GM21360 (cell line): ENCODE measurements around the gene HSD17B2.
"Not testable (repeated sequence)": the region's sequence is repeated elsewhere in the genome, so short reads cannot be mapped to it uniquely, and the experiment has no call there.

Source experiments
- ATAC-seq: cut with Tn5 transposase; IDR thresholded peaks from one replicate; pipeline ENCODE4 v1.9.1; 2021; ENCODE audit warnings: mild to moderate bottlenecking, moderate library complexity; ENCODE audit not compliant: unreplicated experiment

HSD17B2 gene

DNA sequence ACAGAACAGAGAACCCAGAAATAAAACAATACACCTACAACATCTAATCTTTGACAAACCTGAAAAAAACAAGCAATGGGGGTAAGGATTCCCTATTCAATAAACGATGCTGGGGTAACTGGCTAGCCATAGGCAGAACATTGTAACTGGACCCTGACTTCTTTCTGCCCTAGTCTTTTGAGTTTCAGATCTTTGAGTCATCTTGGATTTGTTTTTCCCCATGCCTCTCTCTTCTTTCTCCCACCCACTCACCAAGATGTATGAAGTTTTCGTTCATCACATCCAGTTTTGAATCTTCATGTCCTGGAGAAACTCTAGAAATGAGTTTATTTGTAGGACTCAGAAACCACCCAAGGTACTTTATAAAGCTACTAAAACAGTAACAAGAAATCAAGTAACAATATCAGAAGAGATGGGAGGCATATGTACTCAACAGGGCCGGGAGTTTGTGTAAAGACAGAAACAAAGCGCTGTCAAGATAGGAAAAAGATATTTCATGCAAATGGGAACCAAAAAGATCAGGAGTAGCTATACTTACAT is 39.0 kb downstream of the HSD17B2 start:
- ATAC-seq: no peak

DNA sequence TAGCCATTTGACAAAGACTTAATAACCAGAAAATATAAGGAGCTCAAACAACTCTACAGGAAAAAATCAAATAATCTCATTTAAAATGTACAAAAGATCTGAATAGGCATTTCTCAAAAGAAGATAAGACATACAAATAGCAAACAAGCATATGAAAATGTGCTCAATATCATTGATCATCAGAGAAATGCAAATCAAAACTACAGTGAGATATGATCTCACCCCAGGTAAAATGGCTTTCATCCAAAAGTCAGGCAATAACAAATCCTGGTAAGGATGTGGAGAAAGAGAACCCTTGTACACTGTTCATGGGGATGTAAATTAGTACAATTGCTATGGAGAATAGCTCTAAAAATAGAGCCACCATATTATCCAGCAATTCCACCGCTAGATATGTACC is 43.1 kb downstream of the HSD17B2 start:
- no peak for ATAC-seq

DNA sequence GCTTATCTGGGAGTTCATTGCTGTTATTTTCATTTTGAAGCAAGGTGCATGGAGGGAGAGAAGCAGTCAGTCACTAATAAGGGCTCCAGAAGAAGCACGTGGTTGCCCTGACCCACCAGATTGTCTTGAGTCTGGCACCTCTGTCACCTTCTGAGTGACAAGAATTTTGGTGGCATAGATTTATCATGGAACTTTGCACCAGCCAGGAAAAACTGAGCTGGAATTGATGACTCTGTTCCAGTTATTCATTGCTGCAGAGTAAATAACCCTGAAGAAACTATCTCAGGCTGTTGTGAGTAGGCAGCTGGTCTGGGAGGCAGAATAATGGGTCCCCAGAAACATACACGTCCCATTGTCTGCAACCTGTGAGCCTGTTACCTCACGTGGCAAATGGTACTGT is 44.8 kb downstream of the HSD17B2 start:
- ATAC-seq: no peak

DNA sequence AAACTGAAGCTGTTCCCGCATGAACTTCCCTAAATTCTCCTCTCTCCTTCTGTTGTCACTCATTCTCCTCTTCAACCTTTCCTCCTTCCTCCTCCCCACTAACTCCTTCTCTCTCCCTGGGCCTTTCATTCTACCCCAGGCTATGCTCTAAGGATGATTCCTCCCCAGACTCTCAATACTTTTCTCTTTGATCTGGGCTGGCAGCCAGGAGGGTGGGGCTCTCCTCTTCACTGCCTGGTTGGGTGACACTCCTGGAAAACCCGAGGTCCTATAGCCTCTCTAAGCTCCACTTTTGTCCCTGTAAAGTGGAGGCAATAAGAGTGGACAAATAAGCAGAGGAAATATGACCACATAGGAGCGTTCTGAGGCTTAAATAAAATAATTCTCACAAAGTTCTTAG is 46.2 kb downstream of the HSD17B2 start:
- no peak for ATAC-seq

DNA sequence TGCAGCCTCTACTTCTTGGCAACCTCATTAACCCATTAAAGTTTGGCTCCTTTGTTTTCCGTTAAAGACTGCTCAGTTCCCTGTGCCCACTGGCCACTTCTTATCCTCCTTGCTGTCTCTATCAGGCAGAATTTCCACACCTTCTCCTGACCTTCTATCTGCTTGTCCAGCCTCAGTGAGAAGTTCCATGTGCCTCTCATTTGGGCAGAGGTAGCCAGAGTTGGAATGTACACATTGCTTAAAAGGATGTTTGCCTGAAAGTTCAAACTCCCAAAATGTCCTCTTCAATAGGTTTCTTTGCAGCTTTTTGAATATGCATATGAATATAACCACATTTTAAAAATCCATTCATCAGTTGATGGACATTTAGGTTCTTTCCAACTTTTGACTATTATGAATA is 47.0 kb downstream of the HSD17B2 start:
- no peak for ATAC-seq

DNA sequence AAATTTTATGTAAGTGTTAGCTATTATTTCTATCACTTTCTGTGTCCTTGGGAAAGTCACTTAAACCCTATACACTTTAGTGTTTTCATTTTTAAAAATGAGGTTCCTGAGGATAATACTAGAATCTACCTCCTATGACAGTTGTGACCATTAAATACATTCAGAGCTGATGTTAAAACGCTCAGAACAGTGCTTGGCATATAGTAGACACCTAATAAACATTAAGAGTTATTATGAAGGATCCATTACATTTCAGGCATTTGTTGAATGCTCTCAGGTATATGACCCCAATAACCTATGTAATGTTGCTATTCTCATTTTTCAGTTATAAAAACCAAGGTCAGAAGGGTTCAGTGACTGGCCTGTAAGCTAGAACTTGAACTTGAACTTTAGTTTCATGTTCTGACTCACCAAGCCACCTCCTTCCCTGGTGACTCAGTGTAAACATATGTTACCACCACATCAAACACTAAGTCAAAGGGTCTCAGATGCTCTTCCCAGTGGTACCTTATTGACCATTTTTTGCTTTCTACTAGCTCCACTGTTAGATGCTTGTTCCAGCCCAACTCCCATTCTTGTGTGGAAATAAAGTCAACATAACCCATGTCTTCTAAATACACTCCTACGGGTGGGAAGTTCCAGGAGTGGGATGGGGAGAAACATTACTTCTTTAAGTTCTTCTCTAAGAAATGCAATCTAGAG is 47.6 kb downstream of the HSD17B2 start:
- no peak for ATAC-seq

DNA sequence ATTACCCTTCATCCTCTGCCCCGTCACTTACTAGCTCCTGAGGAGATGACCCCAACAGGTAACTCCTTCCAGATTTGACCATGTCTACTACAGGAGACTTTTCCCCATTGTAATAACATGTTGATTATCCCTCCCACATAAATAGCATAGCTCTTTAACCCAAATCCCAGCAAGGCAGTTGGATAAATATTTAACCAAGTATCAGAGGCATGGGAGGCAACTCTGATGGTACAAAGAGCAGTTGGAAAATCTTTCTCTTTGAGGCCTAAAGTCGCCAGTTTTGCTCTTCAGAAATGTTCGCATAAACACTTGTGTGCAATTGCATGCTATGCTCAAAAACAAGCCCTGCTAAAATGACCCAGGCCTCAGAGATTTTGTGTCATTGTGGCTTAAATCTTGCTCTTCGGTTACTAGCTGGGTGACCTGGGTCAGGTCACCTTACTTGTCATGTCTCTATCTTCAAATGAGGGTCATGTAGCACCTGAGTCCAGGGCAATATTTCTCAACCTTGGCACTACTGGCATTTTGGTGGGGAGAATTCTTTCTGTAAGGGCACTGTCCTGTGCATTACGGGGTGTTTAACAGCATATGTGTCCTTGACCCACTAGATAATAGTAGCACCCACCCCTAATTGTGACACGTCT is 48.8 kb downstream of the HSD17B2 start:
- ATAC-seq: no peak

DNA sequence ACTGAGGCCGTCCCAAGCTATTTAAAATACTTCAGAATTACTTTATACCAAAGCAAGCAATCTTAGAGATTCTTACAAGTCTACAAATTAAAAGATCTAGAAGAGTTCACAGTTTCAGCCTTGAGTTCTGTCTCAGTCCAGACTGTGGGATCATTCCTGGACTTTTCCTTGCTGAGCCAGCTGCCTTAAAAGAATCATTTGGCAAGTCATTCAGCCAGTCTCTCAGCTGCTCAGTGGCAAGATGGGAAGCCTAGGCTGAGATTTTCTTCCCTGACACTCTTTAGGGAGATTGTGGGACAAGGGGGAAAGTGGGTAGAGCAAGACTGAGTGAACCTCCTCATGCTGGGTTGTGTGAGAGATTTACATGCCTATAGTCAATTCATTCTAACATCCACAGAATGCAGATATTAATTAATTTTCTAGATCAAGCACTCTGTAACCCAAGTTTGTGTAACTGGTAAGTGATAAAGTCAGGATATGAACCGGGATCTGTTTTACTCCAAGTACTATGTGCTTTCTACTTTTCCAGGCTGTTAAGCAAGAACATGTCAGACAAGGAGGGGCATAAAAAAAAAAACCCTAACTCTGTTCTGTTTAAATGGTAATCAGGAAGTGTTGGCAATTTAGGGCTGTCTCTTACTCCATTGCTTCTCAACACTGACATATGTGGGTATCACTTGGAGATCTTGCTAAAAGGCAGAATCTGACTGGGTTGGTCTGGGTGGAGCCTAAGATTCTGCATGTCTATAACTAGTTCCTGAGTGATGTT is 50.1 kb downstream of the HSD17B2 start:
- ATAC-seq: no peak

DNA sequence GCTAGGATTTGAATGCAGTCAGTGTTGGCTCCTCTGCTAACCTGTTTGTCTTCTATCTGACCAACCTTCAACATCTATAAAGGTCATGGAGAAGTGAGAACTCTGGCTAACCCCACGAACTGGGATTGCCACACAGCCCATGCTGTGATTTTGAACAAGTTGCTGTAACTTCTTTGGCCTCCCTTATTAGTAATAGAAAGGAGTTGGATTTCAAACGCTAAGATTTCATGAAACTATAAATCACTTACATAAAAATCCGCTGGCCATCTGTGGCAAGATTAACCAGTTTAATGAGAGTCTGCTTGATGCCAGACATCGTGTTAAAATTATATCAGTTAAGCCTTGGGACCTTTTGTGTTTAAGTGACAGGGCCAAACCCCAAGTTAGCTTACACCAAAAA is 53.4 kb downstream of the HSD17B2 start:
- ATAC-seq: no peak

DNA sequence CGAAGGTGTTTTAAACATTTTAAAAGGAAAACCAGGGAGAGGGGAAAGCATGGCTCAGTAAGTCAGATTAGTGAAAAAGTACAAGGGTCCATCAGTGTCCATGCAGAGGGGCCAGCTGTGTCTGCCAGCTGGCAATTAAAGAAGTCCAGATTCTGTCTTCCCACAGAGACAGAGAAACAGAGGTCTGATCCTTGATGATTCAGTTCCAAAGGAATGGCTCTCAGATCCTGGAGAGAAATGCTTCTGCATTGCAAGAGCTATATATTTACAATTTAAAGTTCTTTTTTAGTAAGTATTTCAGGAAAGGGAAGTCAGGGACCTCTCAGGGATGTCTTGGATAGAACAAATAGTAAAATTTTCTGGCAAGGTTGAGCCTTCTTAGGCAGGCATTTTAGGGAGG is 56.2 kb downstream of the HSD17B2 start:
- ATAC-seq: no peak

DNA sequence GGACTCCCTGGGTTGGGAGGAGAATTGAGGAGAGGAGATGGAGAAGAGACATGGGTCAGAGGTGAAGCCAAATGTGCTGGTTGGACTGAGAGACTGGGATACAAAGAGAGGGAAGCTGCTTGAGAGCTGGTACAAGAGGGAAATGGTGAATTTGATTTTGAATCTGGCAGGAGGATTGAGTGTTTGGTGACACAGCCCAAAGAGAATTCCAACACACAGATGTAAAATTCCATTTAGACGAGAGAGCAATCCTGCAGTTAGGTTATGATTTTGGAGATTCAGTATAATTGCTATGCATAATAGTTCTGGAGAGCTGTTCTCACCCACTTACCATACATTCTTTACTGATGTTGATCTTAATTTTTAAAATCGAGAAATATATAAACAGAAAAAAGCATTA is 57.7 kb downstream of the HSD17B2 start:
- no peak for ATAC-seq

DNA sequence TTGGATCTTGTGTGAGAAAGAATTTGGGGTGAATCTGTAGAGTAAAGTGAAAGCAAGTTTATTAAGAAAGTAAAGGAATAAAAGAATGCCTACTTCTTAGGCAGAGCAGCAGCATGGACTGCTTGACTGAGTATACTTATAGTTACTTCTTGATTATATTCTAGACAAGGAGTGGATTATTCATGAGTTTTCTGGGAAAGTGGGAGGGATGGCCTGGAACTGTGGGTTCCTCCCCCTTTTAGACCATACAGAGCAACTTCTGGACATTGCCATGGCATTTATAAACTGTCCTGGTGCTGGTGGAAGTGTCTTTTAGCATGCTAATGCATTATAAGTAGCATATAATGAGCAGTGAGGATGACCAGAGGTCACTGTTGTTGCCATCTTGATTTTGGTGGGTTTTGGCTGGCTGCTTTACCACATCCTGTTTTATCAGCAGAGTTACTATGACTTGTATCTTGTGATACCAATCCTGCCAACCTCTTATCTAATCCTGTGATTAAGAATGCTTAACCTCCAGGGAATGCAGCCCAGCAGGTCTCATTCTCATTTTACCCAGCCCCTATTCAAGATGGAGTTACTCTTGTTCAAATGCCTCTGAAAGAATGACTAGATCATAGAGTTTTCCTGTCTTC is 58.7 kb downstream of the HSD17B2 start:
- no peak for ATAC-seq

DNA sequence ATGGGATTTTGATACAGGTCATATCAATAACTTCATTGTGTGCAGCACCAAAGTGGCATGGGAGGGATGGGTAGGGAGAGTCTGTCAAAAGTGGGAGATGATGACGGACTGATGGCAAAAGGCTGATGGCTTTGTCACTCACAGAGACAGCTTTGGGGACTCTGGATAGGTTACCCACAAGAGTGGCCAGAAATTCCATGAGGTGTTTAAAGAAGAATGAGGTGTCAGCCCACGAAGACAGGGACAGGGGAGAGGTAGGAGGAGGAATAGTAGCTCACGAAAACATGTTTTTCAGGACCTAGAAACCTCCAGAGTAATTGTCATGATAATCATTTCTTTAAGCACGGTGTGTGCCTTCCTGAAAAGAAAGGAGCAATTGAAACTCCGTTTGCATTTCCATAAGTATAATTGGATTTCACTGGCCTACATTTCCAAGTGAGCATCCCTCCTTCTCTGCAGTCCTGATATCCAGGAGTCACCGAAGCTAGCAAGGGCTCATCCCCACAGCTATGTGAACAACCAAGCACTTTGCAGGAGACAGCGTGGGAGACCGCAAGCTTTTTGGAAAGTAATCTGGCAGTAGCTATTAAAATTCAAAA is 60.0 kb downstream of the HSD17B2 start:
- ATAC-seq: no peak

DNA sequence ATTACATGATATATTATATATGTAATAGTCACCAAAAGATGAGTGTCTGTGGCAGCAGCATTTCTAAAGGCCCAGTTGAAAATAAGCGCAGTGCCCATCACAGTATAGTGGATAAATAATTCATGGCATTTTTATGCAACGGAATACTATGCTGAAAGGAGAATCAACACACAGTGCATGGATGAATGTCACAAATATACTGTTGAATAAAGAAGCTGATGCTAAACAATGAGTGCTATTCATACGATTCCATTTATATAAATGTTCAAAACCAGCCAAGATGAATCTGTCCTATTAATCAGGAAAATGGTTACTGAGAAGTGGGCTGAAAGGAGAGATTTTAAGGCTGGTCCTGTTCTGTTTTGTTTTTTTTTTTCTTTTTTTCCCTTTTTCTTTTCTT is 61.6 kb downstream of the HSD17B2 start:
- no peak for ATAC-seq

DNA sequence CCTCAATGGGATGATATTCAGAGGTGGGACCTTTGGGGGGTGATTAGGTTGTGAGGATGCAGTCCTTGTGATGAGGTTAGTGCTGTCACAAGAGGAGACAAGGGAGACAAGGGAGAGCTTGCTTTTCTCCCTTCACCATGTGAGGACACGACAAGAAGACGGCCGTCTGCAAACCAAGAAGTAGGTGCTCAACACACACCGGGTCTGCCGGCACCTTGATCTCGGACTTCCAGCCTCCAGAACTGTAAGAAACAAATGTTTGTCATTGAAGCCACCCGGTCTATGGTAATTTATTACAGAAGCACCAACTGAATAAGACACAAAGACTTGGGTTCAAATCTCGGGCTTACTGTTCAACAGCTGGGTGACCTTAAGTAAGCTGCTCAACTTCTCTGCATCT is 70.1 kb downstream of the HSD17B2 start:
- ATAC-seq: no peak

DNA sequence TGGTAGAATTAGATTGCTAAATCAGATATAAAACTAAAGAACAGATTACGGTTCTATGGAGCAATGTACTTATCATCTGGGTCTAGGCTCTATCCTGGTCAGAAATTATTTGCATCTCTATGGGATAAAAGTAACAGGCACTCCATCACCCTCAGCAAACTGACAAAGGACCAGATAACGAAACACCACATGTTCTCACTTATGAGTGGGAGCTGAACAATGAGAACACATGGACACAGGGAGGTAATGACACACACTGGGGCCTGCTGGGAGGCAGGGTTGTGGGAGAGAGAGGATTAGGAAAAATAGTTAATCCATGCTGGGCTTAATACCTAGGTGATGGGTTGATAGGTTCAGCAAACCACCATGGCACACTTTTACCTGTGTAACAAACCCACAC is 73.0 kb downstream of the HSD17B2 start:
- no peak for ATAC-seq

DNA sequence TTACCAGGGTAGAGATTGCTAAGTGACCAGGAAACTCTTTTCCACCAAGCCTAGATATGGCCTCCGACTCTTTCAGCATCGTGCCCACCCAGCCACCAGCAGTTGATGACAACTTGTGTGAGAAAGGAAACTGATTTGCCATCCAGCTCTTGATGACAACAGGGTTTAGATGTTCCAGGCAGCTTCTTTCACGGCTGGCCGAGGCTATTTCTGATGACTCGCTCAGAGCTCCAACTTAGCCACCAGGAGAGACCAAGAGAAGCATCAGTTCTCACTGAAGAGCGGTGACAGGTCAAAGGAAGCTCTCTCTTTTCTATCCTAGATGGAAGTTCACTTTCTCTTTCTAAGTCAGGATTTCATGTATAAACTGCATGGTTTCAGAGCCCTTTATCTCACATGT is 73.7 kb downstream of the HSD17B2 start:
- no peak for ATAC-seq

DNA sequence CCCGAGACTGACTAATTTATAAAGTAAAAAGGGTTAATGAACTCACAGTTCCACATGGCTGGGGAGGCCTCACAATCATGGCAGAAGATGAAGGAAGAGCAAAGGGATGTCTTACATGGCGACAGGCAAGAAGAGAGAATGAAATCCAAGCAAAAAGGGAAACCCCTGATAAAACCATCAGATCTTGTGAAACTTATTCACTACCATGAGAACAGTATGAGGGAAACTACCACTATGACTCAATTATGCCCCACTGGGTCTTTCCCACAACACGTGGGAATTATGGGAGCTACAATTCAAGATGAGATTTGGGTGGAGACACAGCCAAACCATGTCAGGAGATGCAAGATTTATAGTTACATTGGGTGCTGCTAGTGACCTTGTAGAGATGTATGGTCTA is 74.2 kb downstream of the HSD17B2 start:
- ATAC-seq: not testable (repeated sequence)

DNA sequence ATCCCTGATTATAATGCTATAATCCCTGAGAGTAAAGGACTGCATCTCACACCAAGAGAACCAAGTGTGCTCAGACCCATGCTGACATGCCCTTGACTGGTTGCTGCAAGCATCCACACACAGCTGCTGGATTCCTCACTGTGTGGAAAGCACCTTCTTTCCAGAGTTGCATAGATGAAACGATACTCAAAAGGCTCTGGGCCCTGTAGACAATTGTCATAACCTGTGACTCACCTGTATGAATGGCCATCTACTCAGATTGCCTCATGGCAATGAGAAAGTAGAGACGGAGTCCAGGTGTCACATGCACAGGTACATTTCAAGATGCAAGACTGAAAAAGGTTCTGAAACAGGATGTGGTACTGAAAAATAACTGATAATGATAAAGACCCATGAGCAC is 76.9 kb downstream of the HSD17B2 start:
- no peak for ATAC-seq

DNA sequence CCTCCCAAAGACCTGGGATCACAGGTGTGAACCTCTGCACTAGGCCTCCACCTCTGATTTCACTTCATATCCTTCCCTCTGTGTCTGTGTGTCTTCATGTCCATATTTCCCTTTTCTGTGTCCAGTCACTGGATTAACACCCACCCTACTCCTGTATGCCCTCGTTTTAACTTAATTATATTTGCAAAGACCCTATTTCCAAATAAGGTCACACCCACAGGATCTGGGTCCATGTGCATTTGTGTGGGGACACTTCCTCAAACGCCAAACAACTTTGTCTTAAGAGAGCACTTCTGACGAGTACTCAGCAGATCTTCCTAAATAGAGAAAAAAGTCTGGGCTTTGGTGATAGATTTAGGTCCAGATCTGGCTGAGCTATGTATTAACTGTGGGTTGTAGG is 78.7 kb downstream of the HSD17B2 start:
- ATAC-seq: no peak

DNA sequence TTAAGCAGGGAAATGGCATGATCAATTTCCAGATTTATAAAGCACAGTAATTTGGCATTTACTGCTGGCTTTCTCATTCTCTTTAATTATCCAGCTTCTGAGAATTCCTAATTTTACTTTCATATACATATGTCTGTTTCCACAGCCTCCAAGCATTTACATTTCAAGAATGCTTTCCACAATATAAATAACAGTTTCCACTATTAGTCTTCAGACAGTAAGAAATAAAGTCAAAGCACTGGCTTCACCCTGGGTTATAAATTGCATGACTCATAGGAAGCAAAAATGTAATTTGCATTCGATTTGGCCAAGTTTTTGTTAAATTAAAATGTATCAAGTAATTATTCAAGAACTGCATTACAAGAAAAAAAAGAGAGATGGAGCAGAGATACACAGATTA is 81.5 kb downstream of the HSD17B2 start:
- ATAC-seq: no peak
